Mesenteric fat pad (tissue), 1 donor: Measurements from ENCODE around the gene LBX1. TPM values are rescaled to one million over a fixed set of nuclear protein-coding genes. Genes with fewer than 3 reads are reported as not detected.

Source experiments
- DNase-seq: peaks from one replicate; pipeline ENCODE4 v3.0.0-alpha.2; 2020; ENCODE audit warnings: low spot score
- total RNA-seq: library from RNA; stranded (reverse); fragmentation: NEBNext Ultra II Directional; extraction: Animal tissue kit (Norgen Biotek cat#: 25700); gene quantifications from one replicate; pipeline ENCODE4 v1.2.1, GENCODE V29; 2021
- donor health status: DM: yes; HTN: yes; CAD: no.

The LBX1 gene
- total RNA-seq, 1 donor from 2014 or later, result 0.10 TPM

DNA sequence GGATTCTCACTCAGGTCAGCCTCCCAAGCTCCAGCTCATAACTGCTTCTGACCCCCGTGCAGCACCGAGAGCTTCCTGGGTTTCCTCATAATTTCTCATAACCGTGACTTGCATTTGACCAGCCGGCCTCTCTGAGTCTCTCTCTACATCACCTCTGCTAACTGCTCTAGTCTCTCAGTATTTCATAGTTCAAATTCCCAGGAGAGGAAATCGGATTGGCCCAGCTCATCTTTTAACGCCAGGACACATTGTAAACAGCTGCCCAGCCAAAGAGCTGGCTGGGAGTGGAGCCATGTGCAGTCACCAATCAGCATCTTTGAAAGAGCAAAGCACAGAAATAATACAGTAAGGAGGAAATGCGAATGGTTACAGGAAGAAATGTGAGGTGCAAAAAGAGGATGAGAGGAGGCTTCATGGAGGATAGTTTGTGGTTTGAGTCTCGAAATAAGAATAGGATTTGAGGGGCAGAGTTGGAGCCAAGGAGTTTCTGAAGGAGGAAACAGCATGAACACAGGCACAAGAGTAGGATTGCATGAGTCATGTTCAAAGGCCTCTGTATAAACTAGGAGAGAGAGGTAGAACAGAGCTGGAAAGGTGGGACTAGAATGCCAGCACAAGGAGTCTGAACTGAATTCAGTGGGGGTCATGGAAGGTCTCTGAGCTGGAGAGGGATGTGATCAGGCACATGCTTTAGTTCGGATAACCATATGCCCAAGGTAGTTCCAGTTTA lies 15.2 kb upstream of the LBX1 start:
- no peak for DNase-seq

- DNase-seq, result no peak
These were observed 12.8 kb upstream of the LBX1 start for GRCh38 chr10:101241840-101242707.

- DNase-seq, result no peak
These were observed 9.5 kb upstream of the LBX1 start for GRCh38 chr10:101238732-101239105.

DNA sequence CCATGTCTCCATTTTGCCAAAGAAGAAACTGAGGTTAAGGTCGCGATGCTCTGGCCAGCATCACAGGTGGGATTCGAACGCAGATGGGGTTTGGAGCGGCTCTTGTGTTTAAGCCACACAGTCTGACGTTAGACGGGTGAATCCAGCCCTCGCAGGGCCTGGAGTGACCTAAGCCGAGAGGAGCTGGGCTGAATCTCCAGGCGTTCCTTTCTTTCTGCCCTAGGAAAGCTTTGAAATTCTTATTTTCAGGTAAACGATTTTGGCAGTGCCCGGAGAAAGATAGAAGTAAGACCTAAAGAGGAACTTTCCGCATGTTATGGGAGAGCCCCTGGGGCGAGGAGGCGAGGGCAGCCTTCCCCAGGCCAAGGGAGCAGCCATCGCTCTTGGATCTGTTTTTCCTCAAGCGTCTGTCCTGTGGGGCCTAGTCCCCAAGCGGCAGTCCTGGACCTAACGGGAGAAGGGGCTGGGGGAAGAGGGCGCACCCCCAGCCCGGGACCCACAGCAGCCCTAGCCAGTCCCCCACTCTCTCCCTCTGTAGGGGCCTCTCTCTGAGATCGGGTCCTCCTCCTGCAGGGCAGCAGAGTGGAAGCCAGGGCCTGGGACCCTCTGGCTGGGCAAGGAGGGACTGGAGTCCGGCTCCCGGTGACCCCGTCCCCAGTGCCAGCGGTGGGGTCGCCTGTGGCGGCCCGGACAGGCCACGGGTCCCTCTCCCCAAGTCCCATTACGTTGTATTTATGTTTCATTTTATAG lies 8.9 kb upstream of the LBX1 start:
- DNase-seq, result no peak

- DNase-seq, result no peak
These were observed 8.1 kb upstream of the LBX1 start for GRCh38 chr10:101237081-101237981.

- DNase-seq, result no peak
These were observed 7.3 kb upstream of the LBX1 start for GRCh38 chr10:101236376-101237080.

- DNase-seq, result no peak
These were observed 6.5 kb upstream of the LBX1 start for GRCh38 chr10:101235766-101236165.

GRCh38 chr10:101234333-101234732 lies 5.1 kb upstream of the LBX1 start:
- no peak for DNase-seq

DNA sequence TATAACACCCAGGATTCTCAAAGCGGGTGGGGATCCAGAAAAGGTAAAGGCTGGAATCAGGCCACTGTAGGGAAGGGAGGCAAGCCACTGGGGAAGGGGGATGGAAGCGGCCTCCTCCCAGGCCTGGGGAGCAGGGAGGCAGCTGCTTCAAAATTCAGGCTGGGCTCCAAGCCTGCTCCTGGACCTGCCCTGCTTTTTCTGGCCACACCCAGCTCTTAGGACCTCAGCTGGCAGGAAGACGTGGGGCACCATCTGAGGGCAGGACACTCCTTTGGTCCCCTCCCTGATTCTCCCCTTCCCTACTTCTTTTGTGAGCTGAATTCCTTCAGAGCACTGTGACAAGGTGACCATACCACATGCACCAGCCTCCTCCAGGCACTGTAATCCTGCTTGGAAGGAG lies 4.6 kb upstream of the LBX1 start:
- DNase-seq, result no peak

DNA sequence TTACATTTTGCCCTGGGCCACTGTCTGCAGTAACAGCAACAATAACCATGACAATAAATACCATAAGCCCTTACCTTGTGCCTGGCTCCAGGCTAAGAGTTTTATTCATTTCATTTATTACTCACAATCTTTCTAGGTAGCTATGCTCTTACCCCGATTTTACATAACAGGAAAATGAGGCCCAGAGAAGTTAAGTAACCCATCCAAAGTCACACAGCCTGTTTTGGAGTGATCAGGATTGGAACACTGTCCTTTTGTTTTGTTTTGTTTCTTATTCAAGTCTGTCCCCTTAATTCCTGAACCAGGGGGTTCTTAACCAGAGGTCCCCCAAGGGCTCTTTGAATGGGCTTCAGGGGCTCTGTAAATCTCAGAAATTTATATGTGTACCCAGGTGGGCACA lies 4.2 kb upstream of the LBX1 start:
- no peak for DNase-seq

DNA sequence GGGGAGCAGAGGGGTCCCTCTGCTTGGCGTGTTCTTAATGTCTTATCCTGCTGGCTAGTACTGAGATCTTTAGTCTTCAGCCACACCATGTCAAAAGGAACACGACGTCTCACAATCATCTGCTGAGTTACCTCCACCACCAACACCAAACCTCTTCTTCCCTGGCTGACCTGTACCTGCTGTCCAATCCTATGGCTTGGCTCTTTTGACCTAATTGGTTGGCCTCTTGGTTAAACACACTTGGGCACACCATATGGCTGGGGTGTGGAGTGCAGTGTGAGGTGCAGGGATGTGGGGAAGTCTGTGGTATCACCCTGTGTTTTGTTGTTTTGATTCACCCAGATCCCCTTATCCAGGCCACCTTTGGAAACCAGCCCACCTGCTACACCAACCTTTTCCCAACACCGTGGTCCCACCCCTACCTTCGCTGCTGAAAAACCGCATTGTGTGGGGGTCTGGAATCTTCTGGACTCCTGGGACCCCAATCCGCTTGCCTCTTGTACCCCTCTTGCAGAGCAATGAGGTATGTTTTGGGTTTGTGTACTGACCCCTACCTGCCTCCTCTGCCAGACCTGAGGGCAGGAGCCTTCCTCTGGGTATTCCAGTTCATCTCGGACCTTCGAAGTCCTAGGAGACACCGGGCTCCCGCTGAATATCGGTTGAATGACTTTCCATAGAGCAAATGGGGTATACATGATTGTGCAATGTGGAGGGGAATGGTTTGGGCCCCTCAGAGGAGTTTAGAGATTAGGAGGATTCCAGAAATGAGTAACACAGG lies 2.8 kb upstream of the LBX1 start:
- DNase-seq, result no peak

DNA sequence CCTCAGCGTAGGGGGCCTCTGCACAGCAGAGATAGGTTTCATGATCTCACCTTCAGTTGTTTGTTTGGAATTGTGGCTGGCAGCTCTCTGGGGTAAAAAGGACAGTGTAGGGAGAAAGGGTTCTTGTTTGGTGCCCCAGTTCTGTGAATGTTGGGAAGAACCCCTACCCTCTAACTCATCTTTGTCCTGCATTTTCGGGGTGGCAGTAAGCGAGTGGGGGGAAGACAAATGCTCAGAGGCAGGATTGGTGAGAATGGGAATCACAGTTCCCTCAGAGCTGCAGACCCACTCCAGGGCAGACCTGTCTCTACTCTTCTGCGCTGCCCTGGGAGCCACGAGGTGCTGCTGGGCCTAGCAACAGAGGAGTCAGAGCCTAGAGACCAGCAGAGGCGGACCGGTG lies 1.8 kb upstream of the LBX1 start:
- no peak for DNase-seq

DNA sequence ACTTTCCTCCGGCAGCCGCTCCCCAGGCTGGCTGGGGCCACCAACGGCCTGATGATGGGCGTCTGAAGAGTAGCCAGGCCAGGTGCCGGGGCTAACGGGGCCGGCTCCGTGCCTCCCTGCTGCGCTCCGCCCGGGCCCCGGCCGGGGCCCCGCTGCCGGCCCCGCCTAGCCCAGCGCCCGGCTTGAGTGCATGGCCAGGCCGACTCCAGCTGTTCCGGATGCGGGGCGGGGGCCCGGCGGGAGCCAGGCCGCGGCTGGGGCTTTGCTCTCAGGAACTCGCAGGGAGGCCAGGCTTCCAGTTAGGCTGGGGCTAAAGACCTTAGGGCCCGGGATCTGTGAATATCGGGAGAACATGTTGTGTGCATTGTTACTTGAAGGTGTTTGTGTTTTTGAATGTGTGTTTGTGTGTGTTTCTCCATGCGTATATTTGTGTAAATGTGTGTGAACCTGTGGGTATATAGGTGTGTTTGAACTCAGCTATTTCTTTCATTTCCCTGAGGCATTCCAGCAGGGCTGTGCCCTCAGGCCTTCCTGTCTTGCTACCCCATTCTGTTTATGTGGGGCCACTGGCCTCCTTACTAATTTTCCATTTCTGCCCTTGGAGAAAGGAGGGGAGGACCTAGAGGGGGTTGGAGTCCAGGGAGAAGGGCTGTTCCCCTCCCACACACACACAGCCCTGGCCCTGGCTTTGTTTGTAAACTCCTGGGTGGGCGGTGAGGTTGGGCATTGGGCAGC lies 1.1 kb upstream of the LBX1 start:
- DNase-seq, result no peak

GRCh38 chr10:101228966-101229265 lies 347 bp downstream of the LBX1 start:
- DNase-seq, result no peak

GRCh38 chr10:101228153-101228965 lies 904 bp downstream of the LBX1 start:
- no peak for DNase-seq

GRCh38 chr10:101227429-101228152 lies 1.7 kb downstream of the LBX1 start:
- DNase-seq, result no peak
